Esophagus (tissue), 2 donors: ENCODE data around the gene HPSE2. TPM values are rescaled to one million over a fixed set of nuclear protein-coding genes. Genes with fewer than 3 reads are reported as not detected.

Experiments
- H3K27ac ChIP-seq, 2 donors: one replicate each; pipeline ENCODE4 v1.5.1; 2013; ENCODE audit warnings: low read depth in 2 of 2, mild to moderate bottlenecking in 2 of 2, inconsistent platforms in 1 of 2, low read length in 1 of 2, moderate library complexity in 1 of 2
- H3K27me3 ChIP-seq, 2 donors: one replicate each; pipeline ENCODE4 v1.6.1; 2013; ENCODE audit warnings: low read length in 2 of 2, control low read depth in 1 of 2, mild to moderate bottlenecking in 1 of 2; ENCODE audit not compliant: insufficient read depth in 2 of 2, control insufficient read depth in 1 of 2
- H3K36me3 ChIP-seq, 2 donors: one replicate each; pipeline ENCODE4 v1.6.1; 2013; ENCODE audit warnings: low read length in 1 of 2; ENCODE audit not compliant: control insufficient read depth in 2 of 2, insufficient read depth in 2 of 2
- H3K4me1 ChIP-seq, 2 donors: one replicate each; pipeline ENCODE4 v1.6.1; 2013; ENCODE audit warnings: low read length in 1 of 2; ENCODE audit not compliant: control insufficient read depth in 2 of 2, insufficient read depth in 2 of 2
- H3K4me3 ChIP-seq, 2 donors: one replicate each; pipeline ENCODE4 v1.5.1; 2013; ENCODE audit warnings: low read length in 2 of 2, mild to moderate bottlenecking in 2 of 2, low read depth in 1 of 2, moderate library complexity in 1 of 2
- H3K9me3 ChIP-seq, 2 donors: one replicate each; pipeline ENCODE4 v1.6.1; 2013; ENCODE audit warnings: mild to moderate bottlenecking in 2 of 2, low read depth in 1 of 2, low read length in 1 of 2, moderate library complexity in 1 of 2; ENCODE audit not compliant: control insufficient read depth in 2 of 2, insufficient read depth in 1 of 2
- WGBS, 2 donors: extraction: QIAGEN DNeasy Blood & Tissue Kit; methylation state at CpG; one replicate each; pipeline ENCODE4 v1.1.7; 2013; 5-methylcytosine and 5-hydroxymethylcytosine counted together
- polyA plus RNA-seq, 2 donors: library from polyadenylated mRNA; stranded (reverse); fragments of 200-250 nt; gene quantifications; one replicate each; pipeline ENCODE4 v1.2.3, GENCODE V29; 2013
- donor health status: healthy with polysubstance abuse.
- donor health status: Bipolar disorder and iron deficiency.

Gene HPSE2
- polyA plus RNA-seq, 2 donors: 2.1 to 3.5 TPM

DNA sequence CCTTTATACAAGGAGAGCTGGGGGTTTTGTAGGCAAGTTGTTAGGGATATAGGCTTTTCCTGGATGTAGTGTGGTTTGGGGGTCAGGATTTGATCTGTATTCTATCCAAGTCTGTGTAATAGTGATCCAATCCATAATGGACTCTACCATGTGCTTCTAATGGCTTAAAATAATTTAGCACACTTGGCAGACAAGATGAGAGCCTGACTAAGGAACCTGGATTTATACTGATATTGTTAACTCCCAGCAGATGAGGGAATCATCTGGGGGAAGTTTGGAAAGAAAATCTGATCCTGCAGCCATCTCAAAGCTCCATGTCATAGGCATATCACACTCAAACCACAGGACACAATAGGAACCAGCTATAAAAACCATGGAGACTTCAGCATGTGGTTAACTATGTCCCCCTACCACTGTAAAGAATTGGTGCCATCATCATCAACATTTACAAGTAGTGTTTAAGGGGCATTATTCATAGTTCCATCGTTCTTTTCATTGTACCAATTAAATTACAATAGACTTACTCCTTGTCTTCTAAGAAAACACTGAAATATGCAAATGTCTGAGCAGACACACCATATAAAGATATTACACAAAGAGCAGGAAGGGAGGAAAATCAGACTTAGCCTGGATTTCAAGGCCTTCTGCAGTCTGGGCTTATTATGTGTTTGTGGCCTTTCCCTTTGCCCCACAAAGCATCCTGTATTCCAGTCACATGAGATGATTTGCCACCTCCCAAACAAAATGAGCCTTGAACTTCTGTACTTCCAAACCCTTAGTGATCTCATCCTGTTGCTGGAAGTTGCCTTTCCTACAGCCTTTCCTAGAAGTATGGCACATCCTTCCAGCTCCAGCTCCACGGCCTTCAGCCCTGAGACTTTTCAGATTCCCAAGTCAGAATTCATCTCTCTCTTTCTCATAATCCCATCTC is 766.4 kb downstream of the HPSE2 start:
- H3K4me1 ChIP-seq: peaks cover 0 to 3% of the 10 kb centered on the region in 2 donors
- 80 to 86% methylated on average over 2 of the region's 2 CpGs for WGBS, 2 donors
- no peak overlapping the region for H3K27ac ChIP-seq
- H3K27me3 ChIP-seq: no peaks in the 10 kb centered on the region
- no peaks in the 10 kb centered on the region for H3K36me3 ChIP-seq
- H3K9me3 ChIP-seq: no peaks in the 10 kb centered on the region
- H3K4me3 ChIP-seq: no peak overlapping the region

DNA sequence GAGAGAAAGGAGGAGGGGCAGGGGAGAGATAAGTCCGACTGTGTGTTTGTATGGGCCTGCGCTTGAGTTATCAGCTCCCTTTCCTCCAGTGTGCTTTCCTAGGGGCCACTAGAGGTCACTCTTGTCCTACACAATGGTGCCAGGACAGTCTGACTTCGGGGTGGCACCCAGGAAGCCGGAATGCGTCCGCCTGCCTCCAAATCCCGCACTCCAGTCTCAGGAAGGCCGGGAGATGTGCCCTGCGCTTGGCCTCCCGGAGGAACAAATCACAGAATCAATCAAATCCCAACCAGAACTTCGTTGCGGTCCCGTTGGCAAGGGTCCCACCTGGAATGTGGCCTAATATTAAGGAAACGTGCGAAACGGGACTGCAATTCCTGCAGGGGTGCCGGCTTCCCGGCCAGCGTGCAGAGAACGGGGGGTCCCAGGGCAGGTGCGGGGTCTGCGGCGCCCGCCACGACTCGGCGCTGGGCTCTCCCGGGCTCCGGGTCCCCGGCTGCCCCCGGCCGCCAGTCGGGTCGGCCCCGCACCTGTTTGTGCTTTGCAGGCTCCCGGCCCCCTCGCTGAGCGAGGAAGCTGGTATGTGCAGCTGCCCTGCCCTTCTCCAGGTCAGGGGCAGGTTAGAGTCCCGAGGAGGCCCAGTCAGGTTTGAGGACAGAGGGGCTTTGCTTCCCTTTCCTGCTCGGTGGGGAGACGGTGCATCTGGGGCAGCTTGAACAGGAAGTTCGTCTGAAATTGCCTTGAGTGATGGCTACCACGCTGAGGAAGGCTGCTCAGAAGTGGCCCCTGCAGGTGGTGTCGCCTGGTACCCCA is 767.9 kb downstream of the HPSE2 start:
- no peaks in the 10 kb centered on the region for H3K36me3 ChIP-seq
- no peaks in the 10 kb centered on the region for H3K9me3 ChIP-seq
- H3K27me3 ChIP-seq: no peaks in the 10 kb centered on the region
- peaks cover 0 to 3% of the 10 kb centered on the region in 2 donors for H3K4me1 ChIP-seq
- H3K27ac ChIP-seq: no peak overlapping the region
- peak overlapping the region; percentile 45 to 52 for H3K4me3 ChIP-seq
- 3 to 4% methylated on average over 41 to 44 of the region's 44 CpGs for WGBS, 2 donors

DNA sequence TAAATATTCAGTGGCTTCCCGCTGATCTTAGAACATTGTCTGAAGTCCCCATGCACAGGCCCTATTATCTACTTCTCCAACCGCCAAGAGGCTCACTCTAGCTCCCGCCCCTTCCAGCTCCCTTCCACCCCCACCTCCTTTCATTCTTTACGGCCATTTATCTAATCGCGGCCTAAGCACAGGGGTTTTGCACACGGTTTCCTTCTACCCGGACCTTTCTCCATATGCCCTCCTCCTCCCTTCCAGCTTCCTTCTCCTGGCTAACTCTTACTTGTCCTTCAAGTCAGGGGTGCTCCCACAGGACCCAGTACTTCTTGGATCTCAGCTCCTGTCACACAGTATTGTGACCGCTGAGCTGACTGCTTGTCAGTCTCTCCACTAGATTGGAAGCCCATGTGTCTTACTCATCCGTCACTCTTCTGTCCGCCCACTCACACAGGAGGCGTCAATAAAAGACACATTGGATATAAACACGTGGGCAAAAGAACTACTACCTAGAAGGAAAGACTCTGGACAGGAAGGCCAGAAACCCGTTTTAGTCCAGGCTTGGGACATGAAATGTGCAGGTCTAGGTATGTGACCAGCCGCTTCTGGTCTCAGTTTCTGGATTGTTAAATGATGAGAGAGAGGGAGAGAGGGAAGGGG is 768.7 kb downstream of the HPSE2 start:
- H3K9me3 ChIP-seq: no peaks in the 10 kb centered on the region
- H3K27me3 ChIP-seq: no peaks in the 10 kb centered on the region
- H3K4me3 ChIP-seq: no peak overlapping the region
- no peaks in the 10 kb centered on the region for H3K36me3 ChIP-seq
- 59 to 65% methylated on average over 15 of the region's 15 CpGs for WGBS, 2 donors
- no peak overlapping the region for H3K27ac ChIP-seq
- H3K4me1 ChIP-seq: peaks cover 0 to 3% of the 10 kb centered on the region in 2 donors

- Histone ChIP-seq H3K4me3 (no peak overlapping the region), H3K27me3 (no peaks in the 10 kb centered on the region), H3K27ac (no peak overlapping the region), H3K9me3 (no peaks in the 10 kb centered on the region), H3K4me1 (peaks cover 0 to 3% of the 10 kb centered on the region in 2 donors), H3K36me3 (no peaks in the 10 kb centered on the region)
- 89 to 94% methylated on average over 3 of the region's 3 CpGs for WGBS, 2 donors
Measured at GRCh38 chr10:98465866-98466265, 769.8 kb downstream of the HPSE2 start.

GRCh38 chr10:98463976-98464754 is 771.5 kb downstream of the HPSE2 start:
- Histone ChIP-seq H3K9me3 (no peaks in the 10 kb centered on the region), H3K4me1 (peaks cover 0 to 3% of the 10 kb centered on the region in 2 donors), H3K27ac (no peak overlapping the region), H3K36me3 (no peaks in the 10 kb centered on the region), H3K27me3 (no peaks in the 10 kb centered on the region), H3K4me3 (no peak overlapping the region)
- 73 to 74% methylated on average over 8 of the region's 8 CpGs for WGBS, 2 donors

GRCh38 chr10:98463016-98463415 is 772.6 kb downstream of the HPSE2 start:
- Histone ChIP-seq H3K36me3 (no peaks in the 10 kb centered on the region), H3K27ac (no peak overlapping the region), H3K27me3 (no peaks in the 10 kb centered on the region), H3K4me1 (peaks cover 0 to 3% of the 10 kb centered on the region in 2 donors), H3K9me3 (no peaks in the 10 kb centered on the region), H3K4me3 (no peak overlapping the region)
- WGBS, 2 donors: 91 to 93% methylated on average over 6 of the region's 6 CpGs

DNA sequence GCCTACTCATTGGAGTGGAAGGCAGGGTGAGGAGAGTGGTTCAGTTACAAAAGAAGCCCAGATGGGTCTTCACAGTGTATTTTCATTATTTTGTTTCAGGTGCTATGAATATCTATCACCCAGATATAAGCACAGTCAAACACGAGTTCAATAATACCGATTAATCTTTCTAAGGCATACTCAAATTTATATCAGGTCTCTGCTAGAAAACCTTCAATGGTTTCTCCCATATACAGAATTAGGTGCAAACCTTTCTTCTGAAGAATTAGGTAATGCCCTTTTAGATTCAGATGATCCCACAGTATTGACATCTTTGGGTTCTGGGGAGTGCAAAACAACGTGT is 774.2 kb downstream of the HPSE2 start:
- Histone ChIP-seq H3K27ac (no peak overlapping the region), H3K27me3 (no peaks in the 10 kb centered on the region), H3K36me3 (no peaks in the 10 kb centered on the region), H3K4me1 (no peaks in the 10 kb centered on the region), H3K9me3 (no peaks in the 10 kb centered on the region), H3K4me3 (no peak overlapping the region)
- 86 to 93% methylated on average over 3 of the region's 3 CpGs for WGBS, 2 donors

DNA sequence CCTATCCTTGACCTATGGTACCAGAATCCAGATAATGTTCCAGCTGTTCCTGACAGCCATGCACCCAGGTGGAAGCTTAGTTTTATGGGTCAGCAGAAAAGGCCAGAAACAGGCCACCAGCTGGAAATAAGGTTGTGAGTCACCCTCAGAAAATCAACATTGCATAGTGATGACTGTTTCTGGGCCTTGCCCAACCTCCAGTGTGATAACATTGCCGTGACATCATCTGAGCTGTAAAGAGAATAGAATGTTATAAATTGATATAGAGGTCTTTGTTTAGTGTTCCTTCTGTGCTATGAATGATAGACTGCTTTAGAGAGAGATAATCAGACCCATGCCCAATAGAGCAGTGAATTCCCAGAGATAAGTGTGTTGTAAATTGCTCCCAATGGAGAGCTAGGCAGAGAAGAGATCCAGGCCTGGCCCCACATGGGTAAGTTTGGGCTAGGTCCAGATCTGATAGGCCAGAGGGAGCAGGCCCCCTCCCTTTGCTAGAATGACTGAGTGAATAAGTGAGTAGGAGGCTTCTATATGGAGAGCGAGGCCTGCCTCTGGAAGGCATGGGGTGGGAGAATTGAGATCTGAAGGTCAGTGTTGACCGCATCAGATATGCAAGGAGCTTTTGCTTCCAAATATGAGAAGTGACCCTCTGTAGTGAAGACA is 774.7 kb downstream of the HPSE2 start:
- no peak overlapping the region for H3K27ac ChIP-seq
- H3K4me1 ChIP-seq: no peaks in the 10 kb centered on the region
- no peaks in the 10 kb centered on the region for H3K36me3 ChIP-seq
- WGBS, 2 donors: 54 to 68% methylated on average over 3 of the region's 3 CpGs
- H3K4me3 ChIP-seq: no peak overlapping the region
- H3K9me3 ChIP-seq: no peaks in the 10 kb centered on the region
- H3K27me3 ChIP-seq: no peaks in the 10 kb centered on the region
